Measurements from ENCODE around the gene OSBPL3.

The OSBPL3 gene

GRCh38 chr7:24975644-24976260 lies 4.2 kb downstream of the OSBPL3 start:
- TF ChIP-seq EZH2 (optimal IDR thresholded peaks at IDR 0.05; ENCODE audit: low read depth, low read length) (no peak), EZH2phosphoT487 (IDR thresholded peaks at IDR 0.05; ENCODE audit: low read length) (no peak)
- peaks cover 5% of the 10 kb centered on the region for H3F3A ChIP-seq (ENCODE audit: insufficient read depth, low read length)
- no peak overlapping the region for H3K27ac ChIP-seq (ENCODE audit: low read length)
- H3K79me2 ChIP-seq (ENCODE audit: low read length), result peaks cover 85% of the 10 kb centered on the region
- no peak overlapping the region for H3K9ac ChIP-seq (ENCODE audit: low read length)
- DNase-seq, result no peak
- H2AFZ ChIP-seq (ENCODE audit: low read length), result no peak overlapping the region
- no peaks in the 10 kb centered on the region for H3K27me3 ChIP-seq (replicated peaks; ENCODE audit: insufficient read depth, low read length)
- H3K9me3 ChIP-seq (replicated peaks; ENCODE audit: insufficient read depth, low read length), result no peaks in the 10 kb centered on the region
- H3K36me3 ChIP-seq (replicated peaks; ENCODE audit: insufficient read depth, low read length), result no peaks in the 10 kb centered on the region
- H3K9me2 ChIP-seq (replicated peaks; ENCODE audit: insufficient read depth, low read length), result no peaks in the 10 kb centered on the region
- peaks cover 23% of the 10 kb centered on the region for H3K4me1 ChIP-seq (ENCODE audit: low read length)
- H3K4me3 ChIP-seq (ENCODE audit: low read length), result no peak overlapping the region
- peaks cover 8% of the 10 kb centered on the region; the same call in 1 of the 2 replicates for H4K20me1 ChIP-seq (ENCODE audit: insufficient read depth, low read length)
- H3K4me2 ChIP-seq (ENCODE audit: low read depth, low read length), result no peak overlapping the region

- peaks cover 90% of the 10 kb centered on the region for H3K79me2 ChIP-seq (ENCODE audit: low read length)
- no peaks in the 10 kb centered on the region for H3K27me3 ChIP-seq (replicated peaks; ENCODE audit: insufficient read depth, low read length)
- no peaks in the 10 kb centered on the region for H3K36me3 ChIP-seq (replicated peaks; ENCODE audit: insufficient read depth, low read length)
- H2AFZ ChIP-seq (ENCODE audit: low read length), result no peak overlapping the region
- no peak overlapping the region for H3K9ac ChIP-seq (ENCODE audit: low read length)
- H3K4me1 ChIP-seq (ENCODE audit: low read length), result peaks cover 23% of the 10 kb centered on the region
- no peak overlapping the region for H3K4me2 ChIP-seq (ENCODE audit: low read depth, low read length)
- TF ChIP-seq EZH2phosphoT487 (IDR thresholded peaks at IDR 0.05; ENCODE audit: low read length) (no peak), EZH2 (optimal IDR thresholded peaks at IDR 0.05; ENCODE audit: low read depth, low read length) (no peak)
- TF ChIP-seq, protein P1, sequence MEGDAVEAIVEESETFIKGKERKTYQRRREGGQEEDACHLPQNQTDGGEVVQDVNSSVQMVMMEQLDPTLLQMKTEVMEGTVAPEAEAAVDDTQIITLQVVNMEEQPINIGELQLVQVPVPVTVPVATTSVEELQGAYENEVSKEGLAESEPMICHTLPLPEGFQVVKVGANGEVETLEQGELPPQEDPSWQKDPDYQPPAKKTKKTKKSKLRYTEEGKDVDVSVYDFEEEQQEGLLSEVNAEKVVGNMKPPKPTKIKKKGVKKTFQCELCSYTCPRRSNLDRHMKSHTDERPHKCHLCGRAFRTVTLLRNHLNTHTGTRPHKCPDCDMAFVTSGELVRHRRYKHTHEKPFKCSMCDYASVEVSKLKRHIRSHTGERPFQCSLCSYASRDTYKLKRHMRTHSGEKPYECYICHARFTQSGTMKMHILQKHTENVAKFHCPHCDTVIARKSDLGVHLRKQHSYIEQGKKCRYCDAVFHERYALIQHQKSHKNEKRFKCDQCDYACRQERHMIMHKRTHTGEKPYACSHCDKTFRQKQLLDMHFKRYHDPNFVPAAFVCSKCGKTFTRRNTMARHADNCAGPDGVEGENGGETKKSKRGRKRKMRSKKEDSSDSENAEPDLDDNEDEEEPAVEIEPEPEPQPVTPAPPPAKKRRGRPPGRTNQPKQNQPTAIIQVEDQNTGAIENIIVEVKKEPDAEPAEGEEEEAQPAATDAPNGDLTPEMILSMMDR (IDR thresholded peaks at IDR 0.05; ENCODE audit: low read length), result no peak
- H3F3A ChIP-seq (ENCODE audit: insufficient read depth, low read length), result no peaks in the 10 kb centered on the region; the same call in 1 of the 2 replicates
- no peak overlapping the region for H3K4me3 ChIP-seq (ENCODE audit: low read length)
- H3K27ac ChIP-seq (ENCODE audit: low read length), result no peak overlapping the region
- H3K9me2 ChIP-seq (replicated peaks; ENCODE audit: insufficient read depth, low read length), result no peaks in the 10 kb centered on the region
- no peaks in the 10 kb centered on the region for H3K9me3 ChIP-seq (replicated peaks; ENCODE audit: insufficient read depth, low read length)
- no peak for DNase-seq
- H4K20me1 ChIP-seq (ENCODE audit: insufficient read depth, low read length), result peaks cover 8% of the 10 kb centered on the region; the same call in 1 of the 2 replicates
Measured at GRCh38 chr7:24975172-24975571, 4.8 kb downstream of the OSBPL3 start.

DNA sequence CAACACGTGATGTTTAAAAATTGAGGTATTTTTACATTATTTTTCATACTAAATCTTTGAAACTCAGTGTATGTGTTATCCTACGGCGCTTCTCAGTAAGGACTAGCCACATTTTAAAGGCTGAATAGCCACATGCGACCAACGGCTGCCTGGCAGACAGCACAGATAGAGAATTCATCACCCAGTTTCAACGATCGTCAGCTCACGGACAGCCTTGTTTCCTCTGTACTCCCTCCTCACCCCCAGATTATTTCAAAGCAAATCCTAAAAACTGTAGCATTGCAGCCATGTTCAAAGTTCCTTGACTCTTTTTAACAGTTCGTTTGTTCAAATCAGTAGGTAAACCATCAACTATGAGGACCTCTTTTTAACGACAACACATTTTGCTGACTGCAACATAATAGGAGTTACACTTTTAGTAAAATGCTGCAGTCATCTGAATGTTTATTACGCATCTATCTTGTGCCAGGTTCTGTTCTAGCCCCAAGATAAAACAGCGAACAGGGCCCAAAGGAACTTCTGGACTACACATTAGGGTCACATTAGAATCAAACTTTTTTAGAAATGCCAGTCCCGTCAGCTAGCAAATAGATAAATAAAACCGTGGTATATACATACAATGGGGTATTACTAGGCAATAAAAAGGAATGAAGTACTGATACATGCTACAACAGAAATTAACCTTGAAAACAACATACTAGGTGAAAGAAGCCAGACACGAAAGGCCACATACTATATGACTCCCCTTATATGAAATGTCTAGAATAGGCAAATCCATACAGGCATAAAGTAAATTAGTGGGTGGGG lies 5.7 kb downstream of the OSBPL3 start:
- Histone ChIP-seq H3K9me2 (replicated peaks; ENCODE audit: insufficient read depth, low read length) (no peaks in the 10 kb centered on the region), H3K9me3 (replicated peaks; ENCODE audit: insufficient read depth, low read length) (no peaks in the 10 kb centered on the region), H2AFZ (ENCODE audit: low read length) (no peak overlapping the region), H3K27ac (ENCODE audit: low read length) (no peak overlapping the region), H3K4me2 (ENCODE audit: low read depth, low read length) (no peak overlapping the region), H3K9ac (ENCODE audit: low read length) (no peak overlapping the region), H3K27me3 (replicated peaks; ENCODE audit: insufficient read depth, low read length) (no peaks in the 10 kb centered on the region), H3K4me3 (ENCODE audit: low read length) (no peak overlapping the region), H3K79me2 (ENCODE audit: low read length) (peaks cover 100% of the 10 kb centered on the region), H3K4me1 (ENCODE audit: low read length) (peaks cover 26% of the 10 kb centered on the region), H3K36me3 (replicated peaks; ENCODE audit: insufficient read depth, low read length) (no peaks in the 10 kb centered on the region), H3F3A (ENCODE audit: insufficient read depth, low read length) (no peaks in the 10 kb centered on the region), H4K20me1 (ENCODE audit: insufficient read depth, low read length) (peaks cover 8% of the 10 kb centered on the region; the same call in 1 of the 2 replicates)
- DNase-seq, result no peak
- TF ChIP-seq EZH2phosphoT487 (IDR thresholded peaks at IDR 0.05; ENCODE audit: low read length), result no peak

GRCh38 chr7:24972991-24973390 lies 7.0 kb downstream of the OSBPL3 start:
- Histone ChIP-seq H3K4me2 (ENCODE audit: low read depth, low read length) (no peak overlapping the region), H3K27ac (ENCODE audit: low read length) (no peak overlapping the region), H3K4me1 (ENCODE audit: low read length) (peaks cover 21% of the 10 kb centered on the region)

More at GRCh38 chr7:24972991-24973390, 7.0 kb downstream of the OSBPL3 start:
- Histone ChIP-seq H2AFZ (ENCODE audit: low read length) (no peak overlapping the region), H3K9me2 (replicated peaks; ENCODE audit: insufficient read depth, low read length) (no peaks in the 10 kb centered on the region), H3K36me3 (replicated peaks; ENCODE audit: insufficient read depth, low read length) (no peaks in the 10 kb centered on the region), H3K9me3 (replicated peaks; ENCODE audit: insufficient read depth, low read length) (no peaks in the 10 kb centered on the region), H3F3A (ENCODE audit: insufficient read depth, low read length) (peaks cover under 1% of the 10 kb centered on the region; the same call in 1 of the 2 replicates), H4K20me1 (ENCODE audit: insufficient read depth, low read length) (peaks cover 8% of the 10 kb centered on the region; the same call in 1 of the 2 replicates), H3K27me3 (replicated peaks; ENCODE audit: insufficient read depth, low read length) (no peaks in the 10 kb centered on the region), H3K9ac (ENCODE audit: low read length) (no peak overlapping the region), H3K79me2 (ENCODE audit: low read length) (peaks cover 99% of the 10 kb centered on the region), H3K4me3 (ENCODE audit: low read length) (no peak overlapping the region)
- TF ChIP-seq, protein P1 (IDR thresholded peaks at IDR 0.05; ENCODE audit: low read length), result no peak
- TF ChIP-seq EZH2phosphoT487 (IDR thresholded peaks at IDR 0.05; ENCODE audit: low read length) (no peak), EZH2 (optimal IDR thresholded peaks at IDR 0.05; ENCODE audit: low read depth, low read length) (no peak)
- DNase-seq, result no peak

Data from MM.1S (cell line).